Activated T-cell treated with anti-CD3 and anti-CD28 coated beads, Interleukin-2, amount 50 U/mL, for 72 hours (primary cell): ENCODE results near the gene CHCHD10. TPM values are rescaled to one million over a fixed set of nuclear protein-coding genes. Genes with fewer than 3 reads are reported as not detected.

Source experiments
- ATAC-seq, 2 donors: fragments of 150-1000 bp; cut with Tn5 transposase; replicated peaks in 1 of 2; 2 replicates each; pipeline ENCODE4 v1.10.0; 2021; ENCODE audit warnings: moderate library complexity in 2 of 2, mild to moderate bottlenecking in 1 of 2
- DNase-seq, 2 donors: peaks; one replicate each; pipeline ENCODE4 v3.0.0; 2021 to 2022; ENCODE audit warnings: mixed read lengths in 1 of 2
- H3K27ac Mint-ChIP-seq: one replicate; pipeline ENCODE4 v1.8.0; 2022; ENCODE audit warnings: mild to moderate bottlenecking, moderate library complexity, mixed read lengths
- H3K27me3 Mint-ChIP-seq: one replicate; pipeline ENCODE4 v1.8.0; 2022; ENCODE audit warnings: low read depth, mixed read lengths
- H3K36me3 Mint-ChIP-seq, 2 donors: one replicate each; pipeline ENCODE4 v1.8.0; 2022; ENCODE audit warnings: mixed read lengths in 2 of 2, mild to moderate bottlenecking in 1 of 2; ENCODE audit not compliant: insufficient read depth in 2 of 2
- H3K4me1 Mint-ChIP-seq: one replicate; pipeline ENCODE4 v1.8.0; 2022; ENCODE audit warnings: low read depth, mixed read lengths
- H3K4me3 Mint-ChIP-seq, 2 donors: one replicate each; pipeline ENCODE4 v1.8.0; 2022; ENCODE audit warnings: mild to moderate bottlenecking in 2 of 2, mixed read lengths in 2 of 2, moderate library complexity in 2 of 2
- H3K9me3 Mint-ChIP-seq, 2 donors: one replicate each; pipeline ENCODE4 v1.8.0; 2022; ENCODE audit warnings: mixed read lengths in 2 of 2
- total RNA-seq, 2 donors: library from RNA; stranded (reverse); gene quantifications; one replicate each; pipeline ENCODE4 v1.2.3, GENCODE V29; 2022

Gene CHCHD10
- 10 to 100 TPM; 54.4 to 62.5 TPM for total RNA-seq

DNA sequence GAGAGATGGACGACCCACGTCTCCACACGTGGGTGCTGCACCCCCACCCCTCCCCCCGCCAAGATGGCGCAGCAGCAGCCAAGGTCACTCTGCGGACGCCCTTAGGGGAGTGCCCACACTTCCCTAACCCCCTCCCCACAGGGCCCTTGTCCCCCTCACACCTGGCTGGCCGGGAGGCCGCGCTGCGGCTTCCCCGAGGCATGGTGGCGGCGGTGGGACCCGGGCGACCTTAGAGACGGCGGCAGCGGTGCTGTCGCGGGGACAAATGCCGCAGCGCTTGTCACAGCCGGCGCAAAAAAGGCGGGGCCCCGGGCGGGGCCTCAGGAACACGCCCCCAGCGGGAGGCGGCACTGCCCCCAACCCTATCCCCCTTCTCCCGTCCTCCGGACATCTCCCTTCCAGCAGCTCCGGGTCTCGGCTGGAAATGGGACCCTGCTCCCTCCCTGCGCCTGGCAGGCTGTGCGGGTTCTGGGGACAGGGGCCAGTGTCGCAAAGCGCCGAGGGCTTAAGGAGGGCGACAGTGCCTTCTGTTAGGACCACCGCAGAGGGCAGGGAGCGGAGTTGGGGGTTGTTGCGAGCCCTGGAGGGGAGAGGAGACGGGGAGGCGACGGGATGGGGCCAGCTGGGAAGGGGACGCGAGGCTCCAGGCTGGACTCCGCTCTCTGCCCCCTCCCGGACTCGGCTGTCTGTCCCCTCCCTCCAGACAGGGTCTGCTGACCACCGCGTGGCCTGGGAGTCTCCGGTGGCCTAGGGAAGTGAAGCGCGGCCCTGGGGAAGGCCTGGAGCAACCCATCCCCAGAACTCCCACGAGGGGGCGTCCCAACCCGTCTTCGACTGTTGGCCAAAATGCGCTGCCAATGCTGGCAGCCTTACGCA, at the start of gene CHCHD10:
CHCHD10 (minus strand) TSS at position 300 of the 876 bp plus-strand sequence; CDS start at position 202, 98 bp downstream.
- Mint-ChIP-seq H3K36me3 (no peaks in the 10 kb centered on the region), H3K27me3 (peaks cover under 1% of the 10 kb centered on the region)

DNA sequence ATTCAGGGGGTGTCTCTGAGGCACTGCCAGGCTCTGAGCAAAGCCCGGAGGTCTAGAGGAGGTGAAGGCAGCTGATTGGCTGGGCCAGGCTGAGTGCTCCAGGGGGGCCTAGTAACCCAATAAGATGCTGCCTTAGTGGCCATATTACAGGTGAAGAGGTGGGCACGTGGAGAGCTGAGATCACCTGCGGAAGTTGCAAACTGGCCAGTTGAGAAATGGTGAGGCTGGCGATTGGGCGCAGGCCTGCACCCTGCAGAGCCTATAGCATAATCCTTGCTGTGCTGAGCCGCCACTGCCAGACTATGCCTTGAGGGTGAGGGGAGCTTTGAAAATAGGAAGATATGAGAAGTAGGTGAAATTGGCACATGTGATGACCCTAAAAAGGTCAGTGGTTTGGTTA, 49.4 kb upstream of the CHCHD10 start:
- ATAC-seq (no peak), DNase-seq (no peak)
- H3K4me3 Mint-ChIP-seq, result no peak overlapping the region
- H3K9me3 Mint-ChIP-seq, result no peaks in the 10 kb centered on the region
- peaks cover 11% of the 10 kb centered on the region for H3K4me1 Mint-ChIP-seq
- H3K27ac Mint-ChIP-seq, result no peak overlapping the region
- H3K27me3 Mint-ChIP-seq, result no peaks in the 10 kb centered on the region
- peaks cover 5 to 15% of the 10 kb centered on the region in 2 donors for H3K36me3 Mint-ChIP-seq

More for the DNA sequence above, at the start of gene CHCHD10:
- peak; percentile 84 to 85 for DNase-seq
- peak; percentile 77 to 80 for ATAC-seq
- H3K9me3 Mint-ChIP-seq, result no peaks in the 10 kb centered on the region
- H3K4me1 Mint-ChIP-seq, result peaks cover 38% of the 10 kb centered on the region
- no peak within 1 kb of the TSS for H3K27ac Mint-ChIP-seq
- H3K4me3 Mint-ChIP-seq, result peak within 1 kb of the TSS; percentile 86 to 92

DNA sequence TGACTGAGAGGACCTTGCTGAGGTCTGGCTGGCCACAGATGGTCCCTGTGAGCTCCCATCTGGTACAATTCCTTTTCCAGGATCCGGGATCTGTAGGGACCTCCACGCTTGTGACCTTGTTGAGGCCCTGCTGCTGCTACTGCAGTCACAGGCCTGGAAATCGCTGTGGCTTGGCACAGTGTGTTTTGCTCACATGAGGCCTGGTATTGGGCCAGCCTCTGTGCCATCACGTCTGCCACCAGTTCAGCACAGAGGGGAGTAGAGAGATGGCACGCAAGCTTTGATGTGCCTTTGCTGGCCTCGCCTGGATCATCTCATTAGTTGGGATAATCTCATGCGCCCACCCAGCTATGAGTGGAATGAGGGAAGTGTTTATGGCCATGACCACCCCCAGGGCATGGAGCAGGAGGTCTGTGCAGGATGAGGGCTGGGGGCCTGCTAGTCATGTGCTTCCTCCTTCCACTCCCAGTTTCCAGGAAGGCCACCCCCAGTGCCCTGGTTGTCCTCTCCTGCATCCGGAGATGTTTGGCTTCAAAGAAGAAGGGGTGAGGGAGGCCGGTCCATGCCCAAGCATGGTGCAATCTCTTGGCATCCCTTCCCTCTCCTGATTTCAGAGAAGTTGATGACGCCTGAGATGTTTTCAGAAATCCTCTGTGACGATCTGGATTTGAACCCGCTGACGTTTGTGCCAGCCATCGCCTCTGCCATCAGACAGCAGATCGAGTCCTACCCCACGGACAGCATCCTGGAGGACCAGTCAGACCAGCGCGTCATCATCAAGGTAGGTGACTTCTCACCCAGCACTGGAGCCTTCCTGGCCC, 48.6 kb upstream of the CHCHD10 start:
- Mint-ChIP-seq H3K27me3 (no peaks in the 10 kb centered on the region), H3K4me1 (peaks cover 11% of the 10 kb centered on the region), H3K27ac (no peak overlapping the region), H3K36me3 (peaks cover 5 to 17% of the 10 kb centered on the region in 2 donors), H3K9me3 (no peaks in the 10 kb centered on the region), H3K4me3 (no peak overlapping the region)
- DNase-seq, result no peak
- ATAC-seq, result no peak

DNA sequence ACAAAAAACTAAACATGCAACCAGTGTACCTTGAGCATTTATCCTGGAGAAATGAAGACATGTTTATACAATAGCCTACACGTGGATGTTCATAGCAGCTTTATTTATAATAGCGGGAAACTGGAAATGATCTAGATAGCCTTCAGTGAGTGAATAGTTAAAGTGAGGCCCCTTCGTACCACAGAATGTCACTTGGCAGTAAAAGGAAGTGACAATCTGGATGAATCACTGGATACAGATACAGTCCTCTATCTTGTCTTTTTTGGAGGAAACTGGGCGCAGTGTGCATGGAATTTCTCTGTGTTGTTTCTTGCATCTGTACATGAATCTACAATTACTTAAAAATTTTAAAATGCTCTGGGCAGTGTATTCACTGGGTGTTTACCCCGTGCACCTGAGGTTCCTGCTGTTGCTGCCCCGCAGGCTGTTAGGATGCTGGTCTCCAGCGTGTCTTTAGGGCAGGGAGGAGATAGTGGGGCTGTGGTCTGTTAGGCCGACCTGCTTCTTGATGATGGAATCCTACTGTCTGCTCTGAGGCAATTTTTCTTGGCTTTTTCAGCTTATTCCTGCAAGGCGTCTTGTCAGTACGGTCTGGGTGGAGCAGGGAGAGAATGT, 47.9 kb upstream of the CHCHD10 start:
- no peak for ATAC-seq
- DNase-seq, result no peak
- no peaks in the 10 kb centered on the region for H3K9me3 Mint-ChIP-seq
- no peaks in the 10 kb centered on the region for H3K27me3 Mint-ChIP-seq
- no peak overlapping the region for H3K4me3 Mint-ChIP-seq
- H3K27ac Mint-ChIP-seq, result no peak overlapping the region
- peaks cover 5 to 22% of the 10 kb centered on the region in 2 donors for H3K36me3 Mint-ChIP-seq
- peaks cover 9% of the 10 kb centered on the region for H3K4me1 Mint-ChIP-seq

DNA sequence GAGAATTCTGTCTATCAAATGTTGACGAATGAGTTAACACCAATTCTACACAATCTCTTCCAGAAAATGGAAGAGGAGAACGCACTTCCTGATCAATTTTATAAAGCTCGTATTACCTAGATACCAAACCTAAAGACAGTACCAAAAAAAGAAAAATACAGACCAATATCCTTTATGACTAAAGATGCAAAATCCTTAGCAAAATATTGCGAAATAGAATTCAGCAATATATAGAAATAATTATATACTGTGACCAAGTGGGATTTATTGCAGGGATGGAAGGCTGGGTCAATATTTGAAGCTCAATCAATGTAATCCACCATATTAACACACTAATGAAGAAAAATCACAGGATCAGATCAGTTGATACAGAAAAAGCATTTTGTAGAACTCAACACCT, 44.6 kb upstream of the CHCHD10 start:
- Mint-ChIP-seq H3K27ac (no peak overlapping the region), H3K4me1 (no peaks in the 10 kb centered on the region), H3K36me3 (peaks cover 4 to 22% of the 10 kb centered on the region in 2 donors), H3K27me3 (no peaks in the 10 kb centered on the region), H3K4me3 (no peak overlapping the region), H3K9me3 (no peaks in the 10 kb centered on the region)
- ATAC-seq, result no peak
- DNase-seq, result no peak

DNA sequence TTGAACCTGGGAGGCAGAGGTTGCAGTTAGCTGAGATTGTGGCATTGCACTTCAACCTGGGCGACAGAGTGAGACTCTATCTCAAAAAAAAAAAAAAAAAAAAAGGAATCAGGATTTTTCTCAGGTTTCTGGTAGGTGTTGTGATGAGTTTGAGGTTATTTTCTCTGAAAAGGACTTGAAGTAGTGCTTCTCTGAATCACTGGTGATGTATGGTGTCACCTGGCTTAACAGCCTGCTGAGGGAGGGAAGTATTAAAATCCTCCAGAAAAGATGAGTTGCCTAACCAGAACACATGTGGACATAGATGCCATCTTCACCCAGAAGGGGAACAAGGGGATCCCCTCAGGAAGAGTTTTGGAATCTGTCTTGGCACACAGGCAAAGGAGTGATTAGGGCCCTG, 39.1 kb upstream of the CHCHD10 start:
- ATAC-seq, result no peak
- Mint-ChIP-seq H3K4me1 (no peaks in the 10 kb centered on the region), H3K27me3 (no peaks in the 10 kb centered on the region), H3K27ac (no peak overlapping the region), H3K4me3 (no peak overlapping the region), H3K36me3 (peaks cover 4 to 28% of the 10 kb centered on the region in 2 donors), H3K9me3 (no peaks in the 10 kb centered on the region)
- DNase-seq, result no peak

DNA sequence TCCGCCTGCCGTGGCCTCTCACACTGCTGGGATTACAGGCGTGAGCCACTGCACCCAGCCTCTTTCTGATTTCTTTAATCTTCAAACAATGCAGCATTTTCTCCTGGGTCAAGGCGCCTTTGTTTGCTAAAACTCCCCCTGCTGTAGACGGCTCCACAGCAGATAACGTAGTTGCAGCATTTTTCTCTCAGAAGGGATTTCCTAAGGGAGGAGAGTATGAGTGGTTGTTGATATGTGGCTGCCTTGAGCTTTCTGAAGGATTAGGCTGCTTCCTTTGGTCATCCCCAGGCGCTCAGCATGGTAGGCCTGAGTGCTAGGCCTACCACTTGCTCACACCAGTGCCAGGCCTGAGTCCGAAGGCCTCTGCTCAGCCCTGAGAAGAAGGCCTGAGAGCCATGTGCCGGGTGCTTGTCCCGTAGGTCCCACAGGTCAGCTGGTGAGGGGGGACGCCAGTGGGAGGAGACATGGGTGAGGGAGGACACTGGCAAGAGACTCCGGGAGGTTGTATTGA, 37.1 kb upstream of the CHCHD10 start:
- H3K4me1 Mint-ChIP-seq, result no peaks in the 10 kb centered on the region
- H3K9me3 Mint-ChIP-seq, result no peaks in the 10 kb centered on the region
- no peak overlapping the region for H3K4me3 Mint-ChIP-seq
- H3K27me3 Mint-ChIP-seq, result no peaks in the 10 kb centered on the region
- DNase-seq, result no peak
- peaks cover 6 to 20% of the 10 kb centered on the region in 2 donors for H3K36me3 Mint-ChIP-seq
- no peak for ATAC-seq
- H3K27ac Mint-ChIP-seq, result no peak overlapping the region

DNA sequence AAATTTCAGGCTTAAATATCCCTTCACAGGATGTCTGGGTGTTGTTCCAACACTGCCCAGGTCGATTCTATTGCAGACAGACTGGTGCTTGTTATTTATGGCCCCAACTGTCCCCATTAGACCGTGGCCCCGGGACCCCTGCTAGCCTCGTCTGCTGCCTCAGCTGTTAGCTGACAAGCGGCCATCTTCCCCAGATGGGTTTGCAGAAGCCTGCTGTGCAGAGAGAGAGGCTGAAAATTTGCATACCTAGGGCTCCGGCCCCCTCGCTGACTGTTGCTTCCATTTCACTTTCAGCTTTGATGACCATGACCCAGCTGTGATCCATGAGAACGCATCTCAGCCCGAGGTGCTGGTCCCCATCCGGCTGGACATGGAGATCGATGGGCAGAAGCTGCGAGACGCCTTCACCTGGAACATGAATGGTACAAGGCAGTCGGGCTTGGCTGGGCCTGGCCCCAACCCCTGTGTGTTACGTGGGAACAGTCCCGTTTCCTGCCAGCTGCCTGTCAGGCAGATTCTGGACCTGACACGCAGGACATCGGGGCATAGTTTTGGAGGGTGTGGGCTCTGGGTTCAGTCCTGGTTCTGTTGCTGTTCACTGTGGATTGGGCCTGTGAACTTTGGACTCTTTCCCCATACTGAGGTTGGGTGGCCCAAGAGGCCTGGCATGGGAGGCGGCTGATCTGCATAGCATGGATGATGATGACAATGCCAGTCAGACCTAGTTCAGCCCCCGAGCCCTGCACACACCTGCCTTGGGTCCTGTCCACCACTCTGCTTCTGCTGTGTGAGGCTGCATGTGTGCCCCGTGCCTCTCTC, 35.4 kb upstream of the CHCHD10 start:
- DNase-seq, result no peak
- H3K27me3 Mint-ChIP-seq, result no peaks in the 10 kb centered on the region
- no peak overlapping the region for H3K4me3 Mint-ChIP-seq
- ATAC-seq, result no peak
- H3K27ac Mint-ChIP-seq, result no peak overlapping the region
- H3K36me3 Mint-ChIP-seq, result peaks cover 8 to 20% of the 10 kb centered on the region in 2 donors
- H3K4me1 Mint-ChIP-seq, result no peaks in the 10 kb centered on the region
- H3K9me3 Mint-ChIP-seq, result no peaks in the 10 kb centered on the region

DNA sequence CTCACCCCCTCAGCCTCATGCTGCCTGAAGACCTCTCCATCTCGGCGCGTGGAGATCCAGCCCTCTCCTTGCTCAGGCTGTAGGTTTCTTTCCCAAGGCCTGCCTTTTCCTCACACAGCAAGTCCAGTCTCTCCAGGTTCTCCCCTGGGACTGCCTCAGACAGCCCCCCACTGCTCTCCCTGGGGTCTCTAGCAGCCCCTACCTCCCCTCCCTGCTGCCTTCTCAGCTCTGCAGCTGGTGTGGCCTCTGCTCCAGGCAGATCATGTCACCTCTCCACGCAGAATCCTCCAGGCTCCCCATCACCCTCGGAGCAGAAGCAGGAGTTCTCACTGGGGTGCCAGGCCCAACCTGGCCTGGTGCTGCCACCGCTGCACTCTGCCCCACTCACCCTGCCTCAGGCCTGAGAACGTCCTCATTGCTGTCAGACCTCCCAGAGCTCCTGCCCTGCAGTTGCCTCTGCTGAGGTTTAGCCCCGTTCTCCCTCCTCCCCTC, 34.2 kb upstream of the CHCHD10 start:
- H3K4me3 Mint-ChIP-seq, result no peak overlapping the region
- H3K27ac Mint-ChIP-seq, result no peak overlapping the region
- ATAC-seq, result no peak

DNA sequence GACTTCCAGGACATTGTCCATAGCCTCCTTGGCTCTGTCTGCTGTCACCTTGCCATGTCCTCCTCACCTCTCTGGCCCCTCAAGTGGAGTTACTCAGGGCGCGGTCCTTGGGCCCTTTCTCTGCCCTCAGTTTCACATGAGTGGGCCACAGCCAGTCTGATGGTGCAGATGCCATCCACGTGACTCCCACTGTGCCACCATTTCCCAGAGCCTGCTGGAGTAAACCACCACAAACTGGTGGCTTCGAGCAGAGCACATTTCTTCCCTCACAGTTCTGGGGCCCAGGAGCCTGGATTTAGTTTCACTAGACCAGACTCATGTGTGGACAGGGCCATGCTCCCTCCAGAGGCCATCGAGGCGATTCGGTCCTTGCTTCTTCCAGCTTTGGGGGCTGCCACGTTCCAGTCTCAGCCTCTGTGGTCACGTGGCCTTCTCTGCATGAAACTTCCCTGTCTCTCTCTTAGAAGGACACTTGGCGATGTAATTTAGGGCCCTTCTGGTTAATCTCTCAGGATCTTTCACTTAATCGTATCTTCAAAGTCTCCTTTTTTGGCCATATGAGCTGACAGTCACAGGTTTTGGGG, 33.6 kb upstream of the CHCHD10 start:
- DNase-seq (no peak), ATAC-seq (no peak)
- Mint-ChIP-seq H3K27me3 (no peaks in the 10 kb centered on the region), H3K27ac (no peak overlapping the region), H3K9me3 (no peaks in the 10 kb centered on the region), H3K4me1 (no peaks in the 10 kb centered on the region), H3K4me3 (no peak overlapping the region), H3K36me3 (peaks cover 6 to 14% of the 10 kb centered on the region in 2 donors)

More for the DNA sequence above, 34.2 kb upstream of the CHCHD10 start:
- Mint-ChIP-seq H3K9me3 (no peaks in the 10 kb centered on the region), H3K27me3 (no peaks in the 10 kb centered on the region), H3K4me1 (no peaks in the 10 kb centered on the region), H3K36me3 (peaks cover 6 to 17% of the 10 kb centered on the region in 2 donors)
- no peak for DNase-seq

DNA sequence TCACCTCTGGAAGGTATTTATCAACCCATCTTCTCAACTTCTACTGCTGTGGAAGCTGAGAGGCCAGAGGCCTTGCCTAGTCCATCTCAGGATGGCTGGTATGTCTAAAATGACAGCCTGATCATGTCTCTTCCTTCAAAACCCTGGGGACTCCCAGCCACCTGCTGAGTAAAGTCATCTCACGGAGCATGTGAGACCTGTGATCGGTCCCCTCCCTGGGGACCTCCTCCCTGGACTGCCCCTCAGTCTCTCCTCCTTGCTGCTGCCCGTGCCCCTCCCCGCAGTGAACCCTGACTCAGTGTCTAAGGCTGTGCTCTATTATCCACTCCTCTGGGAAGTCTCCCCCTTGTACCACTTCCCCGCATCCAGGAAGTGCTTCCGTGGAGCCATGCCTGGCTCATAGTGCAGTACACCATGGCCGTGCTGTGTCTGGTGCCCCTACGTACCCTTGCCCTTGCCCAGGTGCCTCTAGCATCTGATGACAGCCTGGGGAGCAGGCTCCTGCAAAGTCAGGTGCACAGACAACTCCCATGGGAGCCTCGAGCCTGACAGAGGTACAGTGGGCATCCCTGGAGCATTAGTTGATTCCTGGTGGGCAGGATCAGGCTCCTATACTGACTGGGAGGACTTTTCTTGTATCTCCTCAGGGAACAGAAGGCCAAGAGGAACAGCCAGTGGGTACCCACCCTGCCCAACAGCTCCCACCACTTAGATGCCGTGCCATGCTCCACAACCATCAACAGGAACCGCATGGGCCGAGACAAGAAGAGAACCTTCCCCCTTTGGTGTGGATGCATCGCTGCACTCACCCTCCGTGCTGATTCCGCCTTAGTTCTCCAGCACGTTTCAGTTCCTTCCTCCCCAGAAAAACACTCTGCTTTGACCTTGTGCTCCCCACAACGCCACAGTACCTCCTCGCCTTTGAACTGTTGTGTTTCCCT, 32.8 kb upstream of the CHCHD10 start:
- Mint-ChIP-seq H3K27ac (no peak overlapping the region), H3K36me3 (peaks cover 6 to 13% of the 10 kb centered on the region in 2 donors), H3K27me3 (no peaks in the 10 kb centered on the region), H3K4me1 (no peaks in the 10 kb centered on the region), H3K4me3 (no peak overlapping the region), H3K9me3 (no peaks in the 10 kb centered on the region)
- ATAC-seq (no peak), DNase-seq (no peak)
